Suppressor macrophage treated with lipopolysaccharide for 1 hour (primary cell): ENCODE data around the gene GATAD2A.

ENCODE experiments used
- DNase-seq, 3 donors: peaks; one replicate each; pipeline ENCODE4 v3.0.0-alpha.2; 2020 to 2022

The GATAD2A gene

GRCh38 chr19:19534556-19535265 lies 129.2 kb downstream of the GATAD2A start:
- DNase-seq = no peak

DNA sequence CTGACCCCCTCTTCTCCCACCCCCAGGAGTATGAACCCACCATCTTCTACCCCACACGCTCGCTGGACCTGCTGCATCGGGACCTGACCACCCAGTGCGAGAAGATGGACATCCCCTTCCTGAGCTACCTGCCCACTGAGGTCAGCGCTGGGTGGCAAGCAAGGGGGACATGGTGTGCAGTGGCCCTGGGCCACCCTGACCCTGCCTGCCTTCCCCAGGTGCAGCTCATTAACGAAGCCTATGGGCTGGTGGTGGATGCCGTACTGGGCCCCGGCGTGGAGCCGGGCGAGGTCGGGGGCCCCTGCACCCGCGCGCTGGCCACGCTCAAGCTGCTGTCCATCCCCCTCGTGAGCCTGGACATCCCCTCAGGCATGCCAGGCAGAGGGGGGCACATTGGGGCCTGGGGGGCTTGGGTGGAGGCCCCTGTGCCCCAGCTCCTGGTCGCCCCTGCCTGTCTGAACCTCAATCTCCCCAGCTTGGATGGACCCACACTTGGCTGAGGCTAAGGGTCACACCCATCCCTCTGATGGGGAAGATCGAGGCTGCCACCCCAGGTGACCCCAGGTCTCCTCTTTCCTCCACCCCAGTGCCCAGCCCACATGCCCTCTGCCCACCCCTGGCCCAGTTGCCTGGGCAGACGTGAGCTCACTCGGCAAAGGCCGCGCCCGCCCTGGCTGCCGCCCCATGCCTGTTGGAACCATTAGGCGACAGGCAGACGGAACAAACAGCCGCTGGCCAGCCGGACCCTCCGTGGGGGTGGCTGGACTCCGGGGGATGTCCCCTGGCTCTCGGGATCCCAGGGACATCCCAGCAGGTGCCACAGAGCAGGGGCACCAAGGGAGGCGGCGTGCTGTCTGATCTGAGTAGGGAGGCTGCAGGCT lies 130.1 kb downstream of the GATAD2A start:
- DNase-seq = no peak

DNA sequence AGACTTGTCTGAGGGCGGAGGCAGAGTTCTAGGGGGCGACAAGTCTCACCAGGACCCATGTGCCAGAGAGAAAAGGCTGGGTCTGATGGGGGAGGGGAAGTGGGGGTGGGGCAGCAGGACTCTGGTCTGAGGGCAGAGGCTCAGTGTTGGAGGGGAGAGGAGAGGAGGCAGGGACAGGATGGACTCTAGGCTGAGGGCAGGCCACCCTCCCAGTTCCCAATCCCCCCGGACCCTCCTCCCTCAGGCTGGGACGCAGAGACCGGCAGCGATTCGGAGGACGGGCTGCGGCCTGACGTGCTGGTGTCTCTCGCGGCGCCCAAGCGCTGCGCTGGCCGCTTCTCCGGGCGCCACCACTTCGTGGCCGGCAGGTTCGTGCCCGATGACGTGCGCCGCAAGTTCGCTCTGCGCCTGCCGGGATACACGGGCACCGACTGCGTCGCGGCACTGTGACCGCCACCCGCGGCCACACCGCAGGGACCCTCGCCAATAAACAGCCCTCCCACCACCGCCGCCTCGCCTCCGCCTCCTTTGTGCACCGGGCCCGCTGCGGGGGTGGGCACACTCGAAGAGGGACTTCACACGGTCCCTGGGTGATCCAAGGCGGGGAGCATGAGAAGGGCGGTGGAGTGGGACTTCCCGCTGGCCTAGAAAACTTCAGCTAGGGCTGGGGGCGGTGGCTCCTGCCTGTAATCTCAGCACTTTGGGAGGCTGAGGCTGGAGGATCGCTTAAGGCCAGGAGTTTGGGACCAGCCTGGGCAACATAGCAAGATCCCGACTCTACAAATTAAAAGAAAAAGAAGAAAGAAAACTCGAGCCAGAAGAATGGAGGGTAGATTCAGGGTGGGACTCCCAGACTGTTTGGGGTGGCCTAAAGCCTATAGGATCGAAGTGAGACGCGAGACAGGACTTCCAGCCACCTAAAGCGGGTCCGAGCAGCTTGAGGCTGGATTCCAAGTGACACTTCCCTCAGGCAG lies 131.9 kb downstream of the GATAD2A start:
- DNase-seq = peak; percentile 40 to 72 (median 58)

GRCh38 chr19:19538061-19538784 lies 132.7 kb downstream of the GATAD2A start, which contains the start of gene CILP2:
TSS of gene CILP2 (plus strand) at chr19:19538265. CDS start at chr19:19538350, 85 bp downstream.
- peak in 2 of 3 donors; percentile 28 to 49 for DNase-seq

DNA sequence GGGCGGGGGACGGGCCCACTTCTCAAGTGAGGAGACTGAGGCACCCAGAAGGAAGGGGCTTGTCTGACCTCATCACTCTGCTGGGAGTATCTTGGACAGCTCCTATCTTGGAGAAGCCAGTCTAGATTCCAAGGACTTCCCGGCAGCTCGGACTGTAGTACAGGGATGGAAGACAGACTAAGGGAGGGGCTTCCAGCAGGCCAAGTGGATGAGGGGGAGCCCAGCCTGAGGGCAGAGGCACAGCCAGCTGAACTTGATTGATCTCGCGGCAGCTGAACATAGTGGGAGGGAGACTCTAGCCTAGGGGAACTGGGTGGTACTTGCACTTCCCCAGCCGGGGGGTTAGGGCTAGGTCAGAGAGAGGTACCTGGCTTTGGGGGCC lies 133.3 kb downstream of the GATAD2A start:
- DNase-seq = no peak

DNA sequence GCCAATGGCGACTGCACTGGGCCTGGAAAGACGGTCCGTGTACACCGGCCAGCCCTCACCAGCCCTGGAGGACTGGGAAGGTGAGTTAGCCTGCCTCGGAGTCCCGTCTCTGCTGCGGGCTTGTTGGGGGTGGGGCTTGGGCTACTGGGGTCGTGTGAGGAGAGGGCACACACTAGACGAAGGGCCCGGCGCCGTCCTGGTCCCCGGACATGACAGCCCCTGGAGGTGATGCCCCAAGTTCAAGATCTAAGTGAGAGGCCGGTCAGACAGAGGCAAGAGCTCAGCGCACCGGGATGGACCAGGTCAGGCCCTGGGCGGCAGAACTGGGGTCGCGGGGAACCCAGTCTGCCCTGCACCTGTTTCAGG lies 134.2 kb downstream of the GATAD2A start:
- no peak for DNase-seq

DNA sequence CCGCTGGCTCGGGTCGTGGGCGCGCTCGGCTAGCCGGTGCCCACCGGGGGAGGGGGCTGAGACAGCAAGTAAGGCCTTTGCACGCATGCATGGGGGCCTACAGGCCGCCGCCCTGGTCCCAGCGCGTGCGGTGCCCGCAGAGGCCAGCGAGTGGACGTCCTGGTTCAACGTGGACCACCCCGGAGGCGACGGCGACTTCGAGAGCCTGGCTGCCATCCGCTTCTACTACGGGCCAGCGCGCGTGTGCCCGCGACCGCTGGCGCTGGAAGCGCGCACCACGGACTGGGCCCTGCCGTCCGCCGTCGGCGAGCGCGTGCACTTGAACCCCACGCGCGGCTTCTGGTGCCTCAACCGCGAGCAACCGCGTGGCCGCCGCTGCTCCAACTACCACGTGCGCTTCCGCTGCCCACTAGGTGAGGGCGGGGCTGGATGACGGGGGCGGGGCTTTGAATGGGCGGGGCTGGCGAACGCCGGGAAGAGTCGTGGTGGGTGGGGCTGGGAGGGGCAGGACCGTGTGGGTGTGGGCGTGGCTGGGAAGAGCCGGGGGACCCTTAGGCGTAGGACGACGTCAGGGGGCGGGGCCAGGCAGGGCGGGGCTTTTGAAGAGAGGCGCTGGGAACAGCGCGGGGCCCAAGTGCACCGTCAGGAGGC lies 134.7 kb downstream of the GATAD2A start:
- DNase-seq = peak; percentile 75 to 92 (median 79)

- peak; percentile 52 to 72 (median 54) for DNase-seq
Observed at GRCh38 chr19:19540715-19541515, 135.4 kb downstream of the GATAD2A start.

DNA sequence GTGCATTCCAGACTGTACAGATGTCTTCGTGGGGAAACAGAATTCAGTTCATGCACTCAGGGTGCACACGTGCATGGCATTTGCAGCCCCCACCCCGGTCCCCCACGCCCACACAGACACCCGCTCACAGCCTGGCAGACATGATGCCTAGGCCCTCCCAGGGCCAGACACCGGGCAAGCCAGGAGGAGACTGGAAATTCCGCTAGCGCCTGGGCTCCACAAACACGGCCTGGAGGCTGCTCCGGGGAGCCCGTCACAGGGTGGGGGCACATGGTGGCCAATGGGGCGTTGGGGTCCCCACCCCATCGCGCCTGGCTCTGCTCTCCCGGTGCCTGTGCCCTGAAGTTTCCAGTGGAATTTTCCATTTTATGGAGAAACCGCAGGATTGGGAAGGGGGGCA lies 136.1 kb downstream of the GATAD2A start:
- DNase-seq = no peak

- DNase-seq = peak; percentile 51 to 56 (median 53)
Observed at GRCh38 chr19:19542507-19542906, 137.0 kb downstream of the GATAD2A start.

DNA sequence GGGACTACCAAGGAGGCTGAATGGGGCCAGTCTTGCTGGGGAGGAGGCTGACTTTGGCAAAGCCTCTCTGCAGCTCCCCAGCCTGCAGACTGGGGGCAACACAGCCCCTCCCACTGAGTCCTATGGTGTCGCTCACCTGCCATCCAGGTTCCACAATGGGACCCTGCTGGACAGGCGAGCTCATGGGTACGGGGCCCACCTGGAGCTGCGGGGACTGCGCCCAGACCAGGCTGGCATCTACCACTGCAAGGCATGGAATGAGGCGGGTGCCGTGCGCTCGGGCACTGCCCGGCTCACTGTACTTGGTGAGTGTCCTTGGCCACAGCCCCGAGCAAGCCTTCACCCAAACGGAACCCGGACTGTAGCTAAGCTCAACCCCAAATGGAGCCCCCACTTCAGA lies 137.6 kb downstream of the GATAD2A start:
- DNase-seq = no peak

GRCh38 chr19:19543640-19544039 lies 138.2 kb downstream of the GATAD2A start:
- no peak for DNase-seq

DNA sequence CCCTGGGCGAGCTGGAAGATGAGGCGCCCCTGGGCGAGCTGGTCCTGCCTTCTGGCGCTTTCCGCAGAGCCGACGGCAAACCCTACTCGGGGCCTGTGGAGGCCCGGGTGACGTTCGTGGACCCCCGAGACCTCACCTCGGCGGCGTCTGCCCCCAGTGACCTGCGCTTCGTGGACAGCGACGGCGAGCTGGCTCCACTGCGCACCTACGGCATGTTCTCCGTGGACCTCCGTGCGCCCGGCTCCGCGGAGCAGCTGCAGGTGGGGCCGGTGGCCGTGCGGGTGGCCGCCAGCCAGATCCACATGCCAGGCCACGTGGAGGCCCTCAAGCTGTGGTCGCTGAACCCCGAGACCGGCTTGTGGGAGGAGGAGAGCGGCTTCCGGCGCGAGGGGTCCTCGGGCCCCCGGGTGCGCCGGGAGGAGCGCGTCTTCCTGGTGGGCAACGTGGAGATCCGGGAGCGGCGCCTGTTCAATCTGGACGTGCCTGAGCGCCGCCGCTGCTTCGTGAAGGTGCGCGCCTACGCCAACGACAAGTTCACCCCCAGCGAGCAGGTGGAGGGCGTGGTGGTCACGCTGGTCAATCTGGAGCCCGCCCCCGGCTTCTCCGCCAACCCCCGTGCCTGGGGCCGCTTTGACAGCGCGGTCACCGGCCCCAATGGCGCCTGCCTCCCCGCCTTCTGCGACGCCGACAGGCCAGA lies 138.9 kb downstream of the GATAD2A start:
- no peak for DNase-seq

- no peak for DNase-seq
Observed at GRCh38 chr19:19544954-19545591, 139.6 kb downstream of the GATAD2A start.

DNA sequence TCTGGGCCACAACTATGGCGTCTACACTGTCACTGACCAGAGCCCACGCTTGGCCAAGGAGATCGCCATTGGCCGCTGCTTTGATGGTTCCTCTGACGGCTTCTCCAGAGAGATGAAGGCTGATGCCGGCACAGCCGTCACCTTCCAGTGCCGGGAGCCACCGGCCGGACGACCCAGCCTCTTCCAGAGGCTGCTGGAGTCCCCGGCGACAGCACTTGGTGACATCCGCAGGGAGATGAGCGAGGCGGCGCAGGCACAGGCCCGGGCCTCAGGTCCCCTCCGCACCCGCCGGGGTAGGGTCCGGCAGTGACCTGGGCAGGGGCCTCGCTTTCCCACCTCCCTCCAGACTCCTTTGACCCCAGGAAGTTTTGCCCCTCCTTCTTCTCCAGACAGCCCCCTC lies 140.2 kb downstream of the GATAD2A start:
- DNase-seq = no peak

DNA sequence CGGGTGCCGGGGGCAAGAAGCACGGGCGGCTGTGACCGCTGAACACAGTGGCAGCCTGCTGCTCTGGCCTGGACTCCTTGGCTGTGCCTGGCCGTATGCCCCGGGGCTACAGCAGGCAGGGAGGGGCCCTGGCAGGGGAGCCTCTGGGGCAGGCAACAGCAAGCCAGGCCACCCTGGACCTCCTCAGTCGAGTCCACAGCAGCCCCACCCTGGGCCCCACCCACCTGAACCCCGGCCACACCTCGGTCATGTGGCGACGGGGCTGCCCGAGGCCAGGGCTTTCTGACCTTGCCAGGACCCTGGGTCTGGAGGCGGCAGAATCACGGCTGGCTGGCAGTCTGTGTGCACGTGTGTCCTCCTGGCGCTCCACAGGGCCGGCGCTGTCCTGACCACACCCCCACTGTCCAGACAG lies 141.3 kb downstream of the GATAD2A start:
- no peak for DNase-seq

DNA sequence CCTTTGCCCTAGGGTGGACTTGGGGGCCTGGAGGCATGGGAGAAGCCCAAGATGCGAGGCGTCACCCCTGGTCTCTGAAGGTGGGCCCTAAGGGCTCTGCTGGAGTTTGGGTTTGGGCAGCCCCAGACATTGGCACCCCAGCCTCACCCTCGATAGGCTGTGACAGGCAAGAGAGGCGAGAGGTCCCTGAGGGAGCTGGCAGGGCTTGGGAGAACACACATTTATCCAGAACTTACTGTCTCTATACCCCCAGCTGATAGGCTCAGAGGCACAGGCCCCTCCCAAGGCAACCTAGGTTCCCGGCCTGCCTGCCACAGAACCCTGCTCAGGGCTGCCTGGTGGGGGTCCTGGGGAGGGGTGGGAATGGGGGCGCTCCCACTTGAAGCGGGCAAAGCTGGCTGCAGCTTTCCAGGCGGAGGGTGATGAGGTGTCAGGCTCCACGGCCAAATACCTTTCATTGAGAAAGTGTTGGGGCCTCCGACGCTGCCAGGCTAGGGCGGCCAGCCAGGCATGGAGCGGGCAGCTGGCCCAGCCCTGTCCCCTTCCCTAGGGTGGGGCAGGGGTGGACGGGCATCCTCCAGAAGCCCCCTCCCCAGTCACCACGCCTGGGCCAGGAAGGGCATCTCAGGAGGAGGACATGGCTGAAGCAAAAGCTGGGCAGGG lies 142.3 kb downstream of the GATAD2A start:
- no peak for DNase-seq

GRCh38 chr19:19548915-19549759 lies 143.7 kb downstream of the GATAD2A start:
- DNase-seq = peak in 1 of 3 donors; percentile 35
